Measurements from ENCODE around the gene GALM.

GALM gene

GRCh38 chr2:38778687-38779082 lies 112.8 kb downstream of the GALM start:
- no peak for DNase-seq

- DNase-seq = no peak
Measured at GRCh38 chr2:38783586-38783985, 117.7 kb downstream of the GALM start.

Data from GDM1 (cell line).